SU-DHL-6 (cell line): ENCODE data around the gene GPT2.

Source experiments
- H2AFZ ChIP-seq: fragments of 200-600 bp; sonication (generic); 2 replicates; pipeline ENCODE4 v1.6.1; 2014; ENCODE audit warnings: low read depth, mild to moderate bottlenecking, moderate library complexity, mixed read lengths, antibody characterized with exemption, low read length; ENCODE audit not compliant: severe bottlenecking
- H3F3A ChIP-seq: fragments of 200-600 bp; shearing (Covaris generic); 2 replicates; pipeline ENCODE4 v1.6.0; 2016; ENCODE audit warnings: antibody characterized with exemption, mild to moderate bottlenecking; ENCODE audit not compliant: insufficient read depth
- H3K27ac ChIP-seq: fragments of 200-600 bp; sonication (generic); 2 replicates; pipeline ENCODE4 v1.5.1; 2016; ENCODE audit warnings: low read depth, mild to moderate bottlenecking, low read length, moderate library complexity, mixed read lengths
- H3K27me3 ChIP-seq: fragments of 200-600 bp; sonication (generic), shearing (Covaris generic); 2 replicates; pipeline ENCODE4 v1.6.0; 2014; ENCODE audit warnings: mild to moderate bottlenecking, low read length
- H3K36me3 ChIP-seq: fragments of 200-600 bp; sonication (generic); 2 replicates; pipeline ENCODE4 v1.6.1; 2014; ENCODE audit warnings: mild to moderate bottlenecking, low read length, mixed read lengths
- H3K4me2 ChIP-seq: fragments of 300-600, 200-600 bp; shearing (Covaris generic), sonication (generic); 2 replicates; pipeline ENCODE4 v1.6.0; 2014; ENCODE audit warnings: low read length, low read depth, mild to moderate bottlenecking; ENCODE audit not compliant: poor library complexity, severe bottlenecking
- H3K4me3 ChIP-seq: fragments of 200-600 bp; sonication (generic); 2 replicates; pipeline ENCODE4 v1.5.1; 2014; ENCODE audit warnings: antibody characterized with exemption, low read length, mild to moderate bottlenecking, mixed read lengths; ENCODE audit not compliant: insufficient read depth, poor library complexity, severe bottlenecking
- H3K79me2 ChIP-seq: fragments of 200-600 bp; sonication (generic); 2 replicates; pipeline ENCODE4 v1.6.1; 2014; ENCODE audit warnings: mild to moderate bottlenecking, low read length, moderate library complexity; ENCODE audit not compliant: insufficient read depth
- H3K9ac ChIP-seq: fragments of 200-600 bp; sonication (generic); 2 replicates; pipeline ENCODE4 v1.7.0; 2014; ENCODE audit warnings: mild to moderate bottlenecking, low read length
- H3K9me2 ChIP-seq: fragments of 200-600 bp; sonication (generic); replicated peaks from 2 replicates; pipeline ENCODE4 v1.6.1; 2014; ENCODE audit warnings: low read length; ENCODE audit not compliant: insufficient read depth
- H3K9me3 ChIP-seq: fragments of 200-600 bp; sonication (generic); 2 replicates; pipeline ENCODE4 v1.6.1; 2014; ENCODE audit warnings: low read length, mixed read lengths; ENCODE audit not compliant: insufficient read depth
- H4K20me1 ChIP-seq: fragments of 200-600 bp; sonication (generic); 2 replicates; pipeline ENCODE4 v1.6.1; 2014; ENCODE audit warnings: low read depth, mild to moderate bottlenecking, antibody characterized with exemption, low read length, moderate library complexity, mixed read lengths
- CTCF ChIP-seq: fragments of 200-600 bp; sonication (generic); IDR thresholded peaks from one replicate; pipeline ENCODE4 v1.5.1; 2017; ENCODE audit warnings: antibody characterized with exemption, mild to moderate bottlenecking, low read length, moderate library complexity; ENCODE audit not compliant: insufficient read depth, poor library complexity, severe bottlenecking
- EZH2phosphoT487 ChIP-seq: fragments of 200-600 bp; sonication (generic), shearing (Covaris generic); conservative IDR thresholded peaks from 2 replicates; pipeline ENCODE4 v1.6.1; 2018; ENCODE audit warnings: mild to moderate bottlenecking, antibody characterized with exemption, low read length, moderate library complexity, mixed read lengths

Gene GPT2

DNA sequence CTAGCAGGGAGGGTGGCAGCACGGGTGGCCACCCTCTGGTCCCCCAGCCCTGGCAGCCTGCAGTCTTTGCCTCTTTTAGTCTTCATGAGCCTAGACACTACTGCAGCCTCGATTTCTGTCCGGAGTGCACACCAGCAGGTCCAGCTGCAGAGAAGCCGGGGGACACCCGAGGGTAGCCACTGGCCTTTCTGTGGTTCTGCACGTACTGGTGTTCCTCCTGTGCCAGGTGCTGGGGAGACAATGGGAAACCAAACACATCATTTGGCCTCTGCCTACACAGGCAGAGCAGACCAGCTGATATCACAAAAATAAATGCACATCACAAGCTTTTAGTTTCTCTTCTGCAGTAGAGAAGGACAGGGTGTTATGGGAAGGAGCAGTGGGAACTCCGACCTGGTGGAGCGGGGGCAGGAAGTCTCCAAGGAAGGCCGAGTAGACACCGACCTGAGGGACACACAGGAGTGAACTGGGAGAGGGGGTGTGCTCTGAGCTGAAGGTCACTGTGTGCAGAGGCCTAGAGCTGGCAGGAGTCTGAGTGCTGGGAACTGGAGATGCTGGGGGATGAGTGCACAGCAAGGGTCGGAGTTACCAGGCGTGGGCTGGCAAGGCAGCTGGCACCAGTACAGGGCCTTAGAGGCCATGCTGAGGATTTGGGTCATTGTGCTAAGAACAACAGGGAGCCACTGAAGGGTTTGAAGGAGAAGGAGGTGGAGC is 23.1 kb downstream of the GPT2 start:
- TF ChIP-seq CTCF = no peak
- no peak for TF ChIP-seq EZH2phosphoT487
- Histone ChIP-seq H4K20me1 (no peaks in the 10 kb centered on the region), H3K9ac (no peak overlapping the region), H3K9me3 (no peaks in the 10 kb centered on the region), H3K27ac (no peak overlapping the region), H3K4me3 (no peak overlapping the region), H2AFZ (no peak overlapping the region), H3F3A (no peaks in the 10 kb centered on the region), H3K36me3 (no peaks in the 10 kb centered on the region; the same call in 1 of the 2 replicates), H3K4me2 (no peak overlapping the region), H3K79me2 (no peaks in the 10 kb centered on the region), H3K27me3 (no peaks in the 10 kb centered on the region), H3K9me2 (no peaks in the 10 kb centered on the region)

GRCh38 chr16:46908540-46909372 is 24.6 kb downstream of the GPT2 start:
- H3K4me2 ChIP-seq = no peak overlapping the region
- no peaks in the 10 kb centered on the region for H3K9me2 ChIP-seq
- no peak overlapping the region for H2AFZ ChIP-seq
- no peaks in the 10 kb centered on the region for H3F3A ChIP-seq
- H3K36me3 ChIP-seq = no peaks in the 10 kb centered on the region; the same call in 1 of the 2 replicates
- no peaks in the 10 kb centered on the region for H3K27me3 ChIP-seq
- H3K9me3 ChIP-seq = no peaks in the 10 kb centered on the region
- H4K20me1 ChIP-seq = no peaks in the 10 kb centered on the region
- no peaks in the 10 kb centered on the region for H3K79me2 ChIP-seq
- TF ChIP-seq EZH2phosphoT487 = no peak
- peak; percentile 57 for TF ChIP-seq CTCF
- H3K27ac ChIP-seq = no peak overlapping the region
- no peak overlapping the region for H3K4me3 ChIP-seq
- H3K9ac ChIP-seq = no peak overlapping the region

DNA sequence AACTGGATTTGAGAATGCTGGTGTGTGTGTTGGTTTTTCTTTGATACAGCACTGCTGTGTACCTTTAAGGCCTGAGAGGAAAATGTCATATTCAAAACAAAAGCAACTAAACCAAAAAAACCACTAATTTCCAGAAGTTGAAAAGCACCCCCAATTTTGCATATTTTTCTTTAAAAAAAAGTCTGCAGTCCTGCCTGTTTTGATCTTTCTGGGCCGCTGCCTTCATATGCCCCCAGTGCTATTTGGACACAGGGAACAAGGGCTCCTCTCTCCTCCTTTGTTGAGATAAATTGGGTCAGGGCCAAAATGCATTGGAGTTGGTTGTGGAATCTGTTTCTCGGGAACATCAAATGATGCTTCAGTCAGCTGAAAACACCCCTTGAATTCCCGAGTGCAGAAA is 26.9 kb downstream of the GPT2 start:
- Histone ChIP-seq H4K20me1 (no peaks in the 10 kb centered on the region), H3K9me3 (no peaks in the 10 kb centered on the region), H2AFZ (no peak overlapping the region), H3K4me3 (no peak overlapping the region), H3K79me2 (no peaks in the 10 kb centered on the region), H3K27me3 (no peaks in the 10 kb centered on the region), H3F3A (no peaks in the 10 kb centered on the region), H3K4me2 (no peak overlapping the region), H3K9me2 (no peaks in the 10 kb centered on the region), H3K27ac (no peak overlapping the region), H3K36me3 (no peaks in the 10 kb centered on the region; the same call in 1 of the 2 replicates), H3K9ac (no peak overlapping the region)
- TF ChIP-seq CTCF = no peak
- TF ChIP-seq EZH2phosphoT487 = no peak
